ENCODE data around the gene GFER.
A peak's percentile ranks its signal among the peaks of the same experiment; 100 is the strongest.

DNA sequence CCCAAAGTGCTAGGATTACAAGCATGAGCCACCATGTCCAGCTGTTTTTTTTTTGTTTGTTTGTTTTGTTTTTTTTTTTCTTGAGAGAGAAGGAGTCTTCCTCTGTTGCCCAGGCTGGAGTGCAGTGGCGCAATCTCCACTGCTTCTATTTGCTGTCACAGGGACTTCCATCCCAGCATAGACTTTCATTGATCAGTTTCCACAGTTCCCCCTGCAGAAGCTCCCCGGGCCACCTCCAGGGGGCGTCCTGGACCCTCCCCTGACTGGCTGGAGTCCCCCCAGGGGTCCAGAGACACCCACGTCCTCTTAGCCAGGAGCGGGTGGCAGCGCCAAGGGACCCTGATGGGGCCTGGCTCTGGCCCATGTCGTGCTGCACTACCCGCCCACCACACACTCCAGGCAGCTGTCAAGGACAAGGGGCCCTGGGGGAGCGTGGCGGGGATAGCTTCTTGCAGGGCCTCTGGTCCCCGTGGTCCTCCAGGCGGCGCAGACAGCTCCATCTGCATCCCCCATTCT lies 32.5 kb downstream of the GFER start:
- no peak for TF ChIP-seq NFIC (IDR thresholded peaks at IDR 0.05)
- TF ChIP-seq YY1 (IDR thresholded peaks at IDR 0.05; ENCODE audit: low read depth): no peak
- no peak for TF ChIP-seq ZBTB7A (IDR thresholded peaks at IDR 0.05; ENCODE audit: low read depth)
- peak; percentile 31; the same call in 1 of the 2 replicates for TF ChIP-seq RAD21 (IDR thresholded peaks at IDR 0.05; ENCODE audit: low read depth)
- TF ChIP-seq EP300 (IDR thresholded peaks at IDR 0.05; ENCODE audit: borderline replicate concordance): no peak

Data from Ishikawa (cell line).